Stimulated activated CD4-positive, alpha-beta T cell treated with anti-CD3 and anti-CD28 coated beads, Interleukin-12 subunit alpha, Interleukin-12 subunit beta, amount 100 ng/mL, for 4 hours (primary cell): ENCODE measurements around the gene PRKG1.

Experiments used
- DNase-seq: peaks from one replicate; pipeline ENCODE4 v3.0.0-alpha.2; 2020

Gene PRKG1

DNA sequence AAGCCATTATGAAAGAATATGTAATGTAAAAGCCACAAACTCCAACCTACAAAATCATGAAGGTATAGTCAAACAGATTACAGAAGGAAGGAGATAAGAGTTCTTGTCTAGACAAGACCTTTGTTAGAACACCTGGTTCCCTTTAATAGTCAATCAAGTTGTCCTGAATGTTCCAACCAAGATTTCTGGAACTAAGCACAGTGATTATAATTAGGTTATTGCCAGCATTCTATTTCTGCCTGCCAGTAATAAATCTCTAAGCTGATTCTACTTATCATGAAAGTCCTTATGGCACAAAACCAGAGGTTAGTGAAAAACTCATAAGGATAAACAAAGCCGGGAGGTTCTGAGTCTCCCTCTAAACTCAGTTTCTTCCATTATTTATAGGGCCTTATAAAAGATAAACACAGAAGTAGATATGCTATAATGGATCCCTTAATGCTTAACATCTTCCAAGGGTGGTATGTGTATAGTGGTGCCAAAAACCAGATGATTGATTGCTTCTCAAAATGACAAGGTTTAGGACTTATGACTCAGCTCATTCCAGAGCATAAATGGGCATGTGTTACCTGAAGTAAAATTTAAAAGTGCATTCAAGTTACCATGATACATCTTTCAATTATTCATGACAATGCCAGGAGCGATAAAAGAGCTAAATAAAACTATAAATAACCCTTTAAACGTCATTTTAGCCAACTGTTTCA lies 387.9 kb downstream of the PRKG1 start:
- no peak for DNase-seq

GRCh38 chr10:51468424-51468823 lies 394.1 kb downstream of the PRKG1 start:
- DNase-seq: no peak

DNA sequence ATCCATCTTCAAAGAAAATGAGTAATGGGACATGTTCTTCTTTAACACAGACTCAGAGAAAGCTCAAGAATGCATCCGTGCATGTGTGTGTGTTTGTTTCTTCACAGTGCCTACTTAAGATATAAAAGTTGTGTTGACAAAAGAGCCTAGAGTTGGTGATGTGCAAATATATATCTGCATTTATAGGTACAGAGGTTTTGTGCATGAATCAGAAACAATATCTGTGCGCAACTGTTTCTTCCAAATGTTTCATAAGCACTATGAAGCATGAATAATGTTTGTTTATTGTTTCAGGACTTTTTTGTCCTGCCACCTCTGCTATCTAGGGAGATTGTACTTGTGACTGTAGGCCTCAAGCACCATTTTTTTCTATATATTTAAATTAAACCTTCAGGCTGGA lies 395.4 kb downstream of the PRKG1 start:
- DNase-seq: no peak

DNA sequence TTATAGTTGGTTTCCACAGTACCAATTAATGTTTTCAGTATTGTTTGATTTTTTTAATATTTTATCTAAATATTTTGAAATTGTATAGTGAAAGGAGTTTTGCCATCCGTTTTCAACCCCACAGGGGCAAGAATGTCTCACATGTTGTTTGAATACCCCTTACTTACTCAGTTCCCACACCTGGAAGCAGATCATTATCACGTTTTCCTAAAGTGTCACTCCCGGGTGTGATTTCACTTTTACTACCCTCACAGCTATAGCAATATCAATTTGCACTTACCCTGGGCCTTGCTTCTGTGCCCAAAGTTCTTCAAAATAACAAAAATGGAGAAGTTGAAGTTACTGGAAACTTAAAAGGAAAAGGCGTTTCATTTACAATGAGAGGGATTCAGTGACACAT lies 397.0 kb downstream of the PRKG1 start:
- no peak for DNase-seq

- DNase-seq: no peak
These were observed 397.9 kb downstream of the PRKG1 start for GRCh38 chr10:51472154-51472553.

GRCh38 chr10:51479711-51480110 lies 405.4 kb downstream of the PRKG1 start:
- no peak for DNase-seq

GRCh38 chr10:51485668-51486067 lies 411.4 kb downstream of the PRKG1 start:
- DNase-seq: no peak

- no peak for DNase-seq
These were observed 413.3 kb downstream of the PRKG1 start for GRCh38 chr10:51487576-51487975.

- DNase-seq: no peak
These were observed 414.6 kb downstream of the PRKG1 start for GRCh38 chr10:51488766-51489408.

DNA sequence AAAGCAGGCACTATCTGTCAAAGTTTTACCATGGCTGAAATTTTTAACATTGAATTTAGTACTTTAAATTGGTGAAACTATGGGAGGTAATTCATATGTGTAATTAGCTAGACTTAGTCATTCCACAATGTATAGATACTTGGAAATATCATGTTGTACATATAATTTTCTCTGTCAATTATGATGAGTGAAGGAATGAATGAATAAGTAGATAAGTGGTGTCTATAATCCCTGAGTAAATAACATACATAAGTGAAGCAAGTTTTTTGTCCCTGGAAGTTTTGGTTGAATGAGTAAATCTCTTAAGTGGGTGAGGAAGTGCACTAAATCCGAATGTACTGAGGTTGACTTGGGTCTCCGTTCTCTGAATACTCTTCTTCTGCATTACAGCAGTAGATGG lies 424.1 kb downstream of the PRKG1 start:
- DNase-seq: no peak

DNA sequence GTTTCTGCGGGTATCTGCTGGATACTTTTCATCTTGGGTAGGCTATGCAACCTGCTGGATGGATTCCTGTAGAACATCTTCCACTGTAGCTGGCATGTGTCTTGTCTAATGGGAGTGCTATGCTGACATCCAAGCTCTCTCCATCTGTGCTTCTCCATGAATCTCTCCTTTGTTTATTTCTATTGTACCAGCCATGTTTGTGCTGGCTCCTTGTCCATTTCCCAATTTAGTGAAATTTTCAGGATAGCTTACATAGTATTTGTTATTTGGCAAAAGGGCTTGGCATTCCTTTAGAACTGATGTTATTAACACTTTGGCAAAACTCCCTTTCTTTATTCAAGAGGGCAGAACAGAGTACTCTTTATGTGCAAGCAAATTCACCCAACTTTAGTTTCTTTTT lies 427.1 kb downstream of the PRKG1 start:
- DNase-seq: no peak

DNA sequence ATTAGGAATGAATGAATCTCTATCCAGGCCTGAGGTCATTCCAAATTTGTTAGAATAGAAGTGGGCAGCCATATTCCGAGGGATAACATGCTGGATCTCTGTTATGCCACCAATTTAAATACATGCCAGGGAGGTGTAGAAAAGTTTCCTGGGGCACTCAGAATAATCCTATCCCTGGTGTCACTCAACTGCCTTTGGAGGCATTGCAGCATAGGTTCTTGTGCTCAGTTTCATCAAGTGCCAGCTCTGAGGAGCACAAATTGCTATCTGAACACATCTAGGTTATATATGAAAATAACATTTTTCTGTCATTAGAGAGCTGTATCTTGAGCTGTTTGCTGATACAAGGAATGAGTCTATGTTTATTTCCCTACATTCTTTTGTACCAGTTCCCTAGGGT lies 427.8 kb downstream of the PRKG1 start:
- no peak for DNase-seq

- no peak for DNase-seq
These were observed 429.1 kb downstream of the PRKG1 start for GRCh38 chr10:51503378-51503777.

DNA sequence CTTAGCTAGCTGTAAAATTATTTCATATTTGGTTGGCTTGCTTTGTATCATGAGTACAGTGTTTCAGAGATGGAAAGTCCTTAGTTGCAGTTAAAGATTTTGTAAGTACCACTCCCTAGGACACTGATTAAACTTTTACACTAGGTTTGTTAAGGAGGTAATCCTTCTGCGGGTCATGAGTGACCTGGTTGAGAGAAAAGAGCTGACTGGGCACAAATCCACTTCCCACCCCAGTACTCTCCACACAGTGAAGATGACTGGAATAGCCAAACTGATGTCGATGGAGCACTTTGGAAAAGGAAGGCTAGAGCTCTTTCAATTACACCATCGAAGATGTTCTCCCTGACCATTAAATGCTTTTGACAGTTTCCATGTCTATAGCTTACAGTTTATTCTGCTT lies 433.2 kb downstream of the PRKG1 start:
- no peak for DNase-seq

- no peak for DNase-seq
These were observed 433.9 kb downstream of the PRKG1 start for GRCh38 chr10:51508156-51508555.

DNA sequence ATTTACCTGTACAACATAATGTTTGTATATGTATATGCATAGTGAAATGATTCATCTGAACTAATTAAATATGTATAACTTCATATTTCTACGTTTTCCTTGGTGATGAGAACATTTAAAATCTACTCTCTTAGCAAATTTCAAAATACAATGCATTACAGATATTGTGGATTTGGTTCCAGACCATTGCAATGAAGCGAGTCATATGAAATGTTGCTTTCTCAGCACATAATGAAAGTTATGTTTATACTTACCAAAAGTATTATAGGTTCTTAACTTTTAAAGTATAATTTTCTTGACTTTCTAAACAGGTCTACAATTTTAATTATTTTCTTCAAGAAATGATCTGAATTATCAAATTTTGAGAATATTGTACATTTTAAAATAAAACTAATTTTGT lies 435.9 kb downstream of the PRKG1 start:
- DNase-seq: no peak

GRCh38 chr10:51521605-51522004 lies 447.3 kb downstream of the PRKG1 start:
- no peak for DNase-seq

DNA sequence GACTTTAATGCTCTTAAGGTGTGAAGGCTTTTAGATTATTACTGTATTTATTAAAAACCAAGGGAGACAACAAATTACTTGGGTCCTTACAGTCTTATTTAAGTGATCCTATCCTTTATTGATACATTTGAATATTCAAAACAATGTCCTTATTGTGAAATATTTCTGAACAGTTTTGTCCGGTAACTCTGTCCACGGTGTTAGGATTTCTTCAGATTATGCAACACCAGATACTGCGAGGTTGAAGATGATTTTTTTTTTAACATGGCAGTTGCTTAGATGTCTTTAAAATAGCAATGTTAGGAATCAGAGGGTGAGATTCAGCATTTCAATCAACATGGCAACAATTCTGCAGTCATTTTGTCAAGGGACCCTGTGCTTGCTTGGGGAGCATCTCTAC lies 448.6 kb downstream of the PRKG1 start:
- no peak for DNase-seq

DNA sequence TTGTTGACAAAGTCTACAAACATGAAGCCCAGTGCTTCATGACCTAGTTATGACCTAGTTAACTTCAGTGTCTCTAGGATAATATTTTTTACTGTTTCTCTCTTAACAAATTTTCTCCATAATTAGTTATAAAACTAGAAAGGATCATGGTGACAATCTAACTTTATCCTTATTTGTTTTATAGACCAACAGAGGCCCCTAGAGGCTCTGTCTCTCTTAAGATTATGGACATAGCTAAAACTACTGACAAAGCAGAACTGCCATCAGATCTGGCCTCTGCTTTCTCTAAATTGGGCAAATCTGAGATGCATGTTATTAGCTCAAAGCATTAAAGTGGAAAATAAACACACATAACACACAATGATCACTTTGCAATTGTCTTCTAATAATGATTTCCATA lies 449.2 kb downstream of the PRKG1 start:
- DNase-seq: no peak

DNA sequence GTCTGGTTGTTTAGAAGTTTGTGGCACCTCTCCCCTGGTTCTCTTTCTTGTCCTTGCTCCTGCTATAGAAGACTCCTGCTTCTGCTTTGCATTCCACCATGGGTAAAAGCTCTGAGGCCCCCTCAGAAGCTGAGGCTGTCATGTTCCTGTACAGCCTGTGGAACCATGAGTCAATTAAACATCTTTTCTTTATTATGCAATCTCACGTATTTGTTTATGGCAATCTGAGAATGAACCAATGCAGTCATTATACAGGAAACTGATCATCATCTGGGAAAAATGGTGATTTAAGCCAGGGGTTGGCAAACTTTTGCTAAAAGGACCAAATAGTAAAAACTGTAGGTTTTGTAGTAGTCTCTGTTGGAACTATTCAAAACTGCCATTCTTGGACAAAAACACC lies 449.8 kb downstream of the PRKG1 start:
- no peak for DNase-seq

- DNase-seq: no peak
These were observed 453.4 kb downstream of the PRKG1 start for GRCh38 chr10:51527522-51528219.

GRCh38 chr10:51528527-51528926 lies 454.2 kb downstream of the PRKG1 start:
- no peak for DNase-seq

GRCh38 chr10:51530541-51530940 lies 456.3 kb downstream of the PRKG1 start:
- no peak for DNase-seq

- no peak for DNase-seq
These were observed 457.8 kb downstream of the PRKG1 start for GRCh38 chr10:51532044-51532443.
